Natural killer cell (primary cell): ENCODE results near the gene TALDO1. TPM values are rescaled to one million over a fixed set of nuclear protein-coding genes. Genes with fewer than 3 reads are reported as not detected.
A peak's percentile ranks its signal among the peaks of the same experiment; 100 is the strongest.
"Not testable (repeated sequence)": the region's sequence is repeated elsewhere in the genome, so short reads cannot be mapped to it uniquely, and the experiment has no call there.

Source experiments
- ATAC-seq, 3 donors: fragments of 150-1000 bp in 2 of 3; fragments of 200-7000 bp in 1 of 3; cut with Tn5 transposase; 1 replicate in 1 of 3; 2 replicates in 2 of 3; pipeline ENCODE4 v1.10.0; 2021; ENCODE audit warnings: mild to moderate bottlenecking in 2 of 3, moderate library complexity in 2 of 3
- DNase-seq, 2 donors: peaks; one replicate each; pipeline versions ENCODE4 v3.0.0 to v3.0.0-alpha.2; 2013 to 2021; ENCODE audit warnings: mixed read lengths in 1 of 2
- H3K27ac ChIP-seq: one replicate; pipeline ENCODE4 v1.5.1; 2013; ENCODE audit warnings: mild to moderate bottlenecking, low read length
- H3K27me3 ChIP-seq: one replicate; pipeline ENCODE4 v1.6.1; 2013; ENCODE audit warnings: low read length; ENCODE audit not compliant: control insufficient read depth, insufficient read depth
- H3K36me3 ChIP-seq: one replicate; pipeline ENCODE4 v1.6.1; 2013; ENCODE audit warnings: low read length; ENCODE audit not compliant: control insufficient read depth, insufficient read depth
- H3K4me1 ChIP-seq: one replicate; pipeline ENCODE4 v1.6.1; 2013; ENCODE audit warnings: low read length; ENCODE audit not compliant: control insufficient read depth, insufficient read depth
- H3K4me3 ChIP-seq: one replicate; pipeline ENCODE4 v1.5.1; 2013; ENCODE audit warnings: low read length
- H3K9me3 ChIP-seq: one replicate; pipeline ENCODE4 v1.6.1; 2013; ENCODE audit warnings: low read length; ENCODE audit not compliant: control insufficient read depth, insufficient read depth
- H3K27ac Mint-ChIP-seq, 2 donors: one replicate each; pipeline ENCODE4 v1.8.0; 2022; ENCODE audit warnings: mild to moderate bottlenecking in 2 of 2, mixed read lengths in 2 of 2, moderate library complexity in 1 of 2
- H3K27me3 Mint-ChIP-seq, 2 donors: one replicate each; pipeline ENCODE4 v1.8.0; 2022; ENCODE audit warnings: low read depth in 2 of 2, mixed read lengths in 2 of 2
- H3K36me3 Mint-ChIP-seq: one replicate; pipeline ENCODE4 v1.8.0; 2022; ENCODE audit warnings: mixed read lengths
- H3K4me1 Mint-ChIP-seq, 2 donors: one replicate each; pipeline ENCODE4 v1.8.0; 2022; ENCODE audit warnings: mixed read lengths in 2 of 2
- H3K4me3 Mint-ChIP-seq: one replicate; pipeline ENCODE4 v1.8.0; 2022; ENCODE audit warnings: mild to moderate bottlenecking, moderate library complexity, mixed read lengths
- H3K9me3 Mint-ChIP-seq, 2 donors: one replicate each; pipeline ENCODE4 v1.8.0; 2022; ENCODE audit warnings: mixed read lengths in 2 of 2
- CTCF ChIP-seq: fragments of 200-600 bp; IDR thresholded peaks from one replicate; pipeline ENCODE4 v1.8.0; 2022; ENCODE audit warnings: antibody characterized with exemption
- WGBS: methylation state at CpG from one replicate; pipeline ENCODE4 v1.1.7; 2013; ENCODE audit warnings: missing lambda C conversion rate; ENCODE audit not compliant: insufficient coverage; 5-methylcytosine and 5-hydroxymethylcytosine counted together
- intact Hi-C: fragments of 100-400 bp; cut with micrococcal nuclease; formaldehyde crosslinking; loops from one replicate; pipeline ENCODE4 v1.14.2; 2022
- total RNA-seq, 4 donors: library from RNA; stranded (reverse); fragments of 120-200 nt in 1 of 4; gene quantifications; one replicate each; pipeline versions ENCODE4 v1.2.3 to v1.2.4, GENCODE V29; 2013 to 2022

TALDO1 gene
- total RNA-seq, 3 donors from 2014 or later (not counting 1 experiment from before 2014, with no cell fraction given), result 46.1 to 94.8 (median 55.4) TPM

DNA sequence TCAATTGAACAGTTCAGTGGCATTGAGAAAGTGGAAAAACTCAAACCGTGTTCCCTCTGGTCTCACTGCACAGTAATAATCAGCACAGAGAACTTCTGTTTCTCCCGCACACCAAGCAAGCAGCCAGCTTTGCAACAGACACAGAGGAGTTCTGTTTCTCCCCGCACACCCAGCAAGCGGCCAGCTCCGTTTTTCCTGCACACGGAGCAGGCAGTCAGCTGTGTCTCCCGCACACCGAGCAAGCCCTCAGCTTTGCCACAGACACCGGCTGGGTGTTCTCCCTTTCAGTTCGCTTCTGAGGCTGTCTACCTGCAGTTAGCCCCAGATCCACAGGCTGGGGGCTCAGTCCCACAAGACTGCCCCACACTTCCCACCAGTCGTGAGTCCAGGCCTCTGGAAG is 9.9 kb upstream of the TALDO1 start:
- H3K27me3 ChIP-seq, result no peaks in the 10 kb centered on the region
- Mint-ChIP-seq H3K36me3 (no peaks in the 10 kb centered on the region), H3K27me3 (peaks cover 0 to 3% of the 10 kb centered on the region in 2 donors), H3K4me1 (peaks cover 7% of the 10 kb centered on the region in 2 donors), H3K27ac (no peak overlapping the region), H3K4me3 (no peak overlapping the region), H3K9me3 (no peaks in the 10 kb centered on the region)
- H3K4me1 ChIP-seq, result peaks cover 9% of the 10 kb centered on the region
- H3K4me3 ChIP-seq, result no peak overlapping the region
- H3K27ac ChIP-seq, result no peak overlapping the region
- no peaks in the 10 kb centered on the region for H3K36me3 ChIP-seq
- 12% methylated on average over 11 of the region's 11 CpGs for WGBS
- intact Hi-C loops, result no loop called here
- peak in 1 of 2 donors; percentile 19 for DNase-seq
- TF ChIP-seq CTCF, result no peak
- ATAC-seq, result no peak
- no peaks in the 10 kb centered on the region for H3K9me3 ChIP-seq

DNA sequence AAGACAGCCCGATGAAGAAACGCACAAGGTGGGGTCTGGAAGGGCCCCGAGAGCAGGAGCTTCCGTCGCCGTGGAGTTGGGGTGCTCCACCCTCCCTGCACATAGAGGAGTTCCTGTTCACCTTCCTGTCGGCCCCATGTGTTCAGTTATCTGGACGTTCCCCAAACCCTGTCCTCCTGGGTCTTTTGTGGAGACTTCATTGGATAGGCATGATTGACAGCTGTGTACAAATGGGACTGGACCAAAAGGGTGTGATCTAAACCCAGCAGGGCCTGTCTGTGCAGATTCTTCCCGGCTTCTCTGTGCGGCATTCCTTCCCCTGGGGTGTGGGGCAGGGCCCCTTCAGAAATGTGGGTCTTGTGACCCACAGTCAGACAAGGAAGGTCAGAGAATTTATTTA is 9.4 kb upstream of the TALDO1 start:
- H3K36me3 ChIP-seq, H3K4me3 ChIP-seq, intact Hi-C loops, H3K4me1 Mint-ChIP-seq, H3K36me3 Mint-ChIP-seq, H3K27me3 Mint-ChIP-seq, H3K27me3 ChIP-seq, H3K9me3 ChIP-seq, H3K27ac Mint-ChIP-seq, H3K4me3 Mint-ChIP-seq, H3K9me3 Mint-ChIP-seq, H3K27ac ChIP-seq, H3K4me1 ChIP-seq: not testable (repeated sequence)
- ATAC-seq (peak in 1 of 3 donors; percentile 37), DNase-seq (peak in 1 of 2 donors; percentile 47)
- 16% methylated on average over 10 of the region's 10 CpGs for WGBS

GRCh38 chr11:742156-742546 is 5.1 kb upstream of the TALDO1 start:
- no peak for DNase-seq
- Mint-ChIP-seq H3K9me3 (no peaks in the 10 kb centered on the region), H3K4me3 (no peak overlapping the region), H3K27ac (no peak overlapping the region), H3K27me3 (no peaks in the 10 kb centered on the region), H3K36me3 (no peaks in the 10 kb centered on the region), H3K4me1 (peaks cover 7 to 12% of the 10 kb centered on the region in 2 donors)
- WGBS, result 100% methylated on average over 3 of the region's 3 CpGs
- no peak overlapping the region for H3K27ac ChIP-seq
- H3K9me3 ChIP-seq, result no peaks in the 10 kb centered on the region
- peaks cover 17% of the 10 kb centered on the region for H3K4me1 ChIP-seq
- H3K27me3 ChIP-seq, result no peaks in the 10 kb centered on the region
- no peak for TF ChIP-seq CTCF
- intact Hi-C loops, result no loop called here
- no peak for ATAC-seq
- no peak overlapping the region for H3K4me3 ChIP-seq
- no peaks in the 10 kb centered on the region for H3K36me3 ChIP-seq

GRCh38 chr11:742571-743201 is 4.6 kb upstream of the TALDO1 start:
- TF ChIP-seq CTCF, result no peak
- peaks cover 3 to 8% of the 10 kb centered on the region in 2 donors for H3K4me1 Mint-ChIP-seq
- no peaks in the 10 kb centered on the region for H3K36me3 ChIP-seq
- WGBS, result 91% methylated on average over 4 of the region's 4 CpGs
- H3K4me3 ChIP-seq, result no peak overlapping the region
- no peaks in the 10 kb centered on the region for H3K9me3 Mint-ChIP-seq
- peaks cover 11% of the 10 kb centered on the region for H3K4me1 ChIP-seq
- H3K27me3 Mint-ChIP-seq, result no peaks in the 10 kb centered on the region
- no peak overlapping the region for H3K27ac ChIP-seq
- H3K36me3 Mint-ChIP-seq, result no peaks in the 10 kb centered on the region
- no peak overlapping the region for H3K27ac Mint-ChIP-seq
- no peak overlapping the region for H3K4me3 Mint-ChIP-seq
- ATAC-seq, result no peak
- no peaks in the 10 kb centered on the region for H3K9me3 ChIP-seq
- no peaks in the 10 kb centered on the region for H3K27me3 ChIP-seq
- DNase-seq, result no peak
- intact Hi-C loops, result no loop called here
